ENCODE data around the gene LAP3. TPM values are rescaled to one million over a fixed set of nuclear protein-coding genes. Genes with fewer than 3 reads are reported as not detected.
"Not testable (repeated sequence)": the region's sequence is repeated elsewhere in the genome, so short reads cannot be mapped to it uniquely, and the experiment has no call there.

LAP3 gene
- total RNA-seq, 2 donors from 2014 or later, result 59.3 to 63.8 TPM

GRCh38 chr4:17562157-17562556 is 14.8 kb upstream of the LAP3 start:
- Histone ChIP-seq H3K4me3 (no peak overlapping the region), H3K9me3 (no peaks in the 10 kb centered on the region), H3K36me3 (no peaks in the 10 kb centered on the region), H3K4me1 (no peaks in the 10 kb centered on the region), H3K27ac (no peak overlapping the region), H3K27me3 (no peaks in the 10 kb centered on the region), H3K9ac (ENCODE audit: low read depth in 2 of 2, low read length in 2 of 2) (no peak overlapping the region)
- intact Hi-C loops (cut with DNase I), result no loop called here
- no peak for DNase-seq
- TF ChIP-seq CTCF (IDR thresholded peaks at IDR 0.05), result no peak

- Histone ChIP-seq H3K27ac (no peak overlapping the region), H3K4me1 (no peaks in the 10 kb centered on the region), H3K36me3 (no peaks in the 10 kb centered on the region), H3K9me3 (no peaks in the 10 kb centered on the region), H3K4me3 (no peak overlapping the region), H3K9ac (ENCODE audit: low read depth in 2 of 2, low read length in 2 of 2) (no peak overlapping the region), H3K27me3 (no peaks in the 10 kb centered on the region)
- no peak for TF ChIP-seq CTCF (IDR thresholded peaks at IDR 0.05)
- no peak for DNase-seq
- intact Hi-C loops (cut with DNase I), result no loop called here
These were observed 11.2 kb upstream of the LAP3 start for GRCh38 chr4:17565846-17566245.

GRCh38 chr4:17567271-17567670 is 9.7 kb upstream of the LAP3 start:
- no peak overlapping the region for H3K9ac ChIP-seq (ENCODE audit: low read depth in 2 of 2, low read length in 2 of 2)
- TF ChIP-seq CTCF (IDR thresholded peaks at IDR 0.05), result no peak
- intact Hi-C loops (cut with DNase I), result no loop called here
- no peak overlapping the region for H3K4me3 ChIP-seq
- no peaks in the 10 kb centered on the region for H3K9me3 ChIP-seq
- no peaks in the 10 kb centered on the region for H3K36me3 ChIP-seq
- H3K4me1 ChIP-seq, result no peaks in the 10 kb centered on the region
- no peak for DNase-seq
- H3K27ac ChIP-seq, result no peak overlapping the region
- no peaks in the 10 kb centered on the region for H3K27me3 ChIP-seq

GRCh38 chr4:17574206-17574605 is 2.8 kb upstream of the LAP3 start:
- intact Hi-C loops (cut with DNase I), result no loop called here
- DNase-seq, result no peak
- H3K9ac ChIP-seq (ENCODE audit: low read depth in 2 of 2, low read length in 2 of 2), result no peak overlapping the region

GRCh38 chr4:17575177-17575576 is 1.8 kb upstream of the LAP3 start:
- H3K4me1 ChIP-seq; H3K27me3 ChIP-seq; DNase-seq; H3K36me3 ChIP-seq; H3K9ac ChIP-seq (ENCODE audit: low read depth in 2 of 2, low read length in 2 of 2); H3K9me3 ChIP-seq; H3K4me3 ChIP-seq; intact Hi-C loops (cut with DNase I); H3K27ac ChIP-seq: not testable (repeated sequence)

More at GRCh38 chr4:17574206-17574605, 2.8 kb upstream of the LAP3 start:
- no peak overlapping the region for H3K4me3 ChIP-seq
- no peak for TF ChIP-seq CTCF (IDR thresholded peaks at IDR 0.05)
- H3K27me3 ChIP-seq, result no peaks in the 10 kb centered on the region
- H3K36me3 ChIP-seq, result no peaks in the 10 kb centered on the region
- no peaks in the 10 kb centered on the region for H3K9me3 ChIP-seq
- no peaks in the 10 kb centered on the region for H3K4me1 ChIP-seq
- H3K27ac ChIP-seq, result no peak overlapping the region

- DNase-seq, result peak; percentile 56
- Histone ChIP-seq H3K4me3 (peak overlapping the region; percentile 64), H3K4me1 (no peaks in the 10 kb centered on the region), H3K36me3 (no peaks in the 10 kb centered on the region), H3K27me3 (no peaks in the 10 kb centered on the region), H3K27ac (peak overlapping the region; percentile 89), H3K9me3 (no peaks in the 10 kb centered on the region), H3K9ac (ENCODE audit: low read depth in 2 of 2, low read length in 2 of 2) (peak overlapping the region; percentile 74 to 84)
- no peak for TF ChIP-seq CTCF (IDR thresholded peaks at IDR 0.05)
- intact Hi-C loops (cut with DNase I), result no loop called here
These were observed 875 bp downstream of the LAP3 start for GRCh38 chr4:17577665-17578481.
